Measurements from ENCODE around the gene ST7. TPM values are rescaled to one million over a fixed set of nuclear protein-coding genes. Genes with fewer than 3 reads are reported as not detected.

ST7 gene
- total RNA-seq, 2 experiments from 2014 or later, result 8.4 to 10.2 TPM

DNA sequence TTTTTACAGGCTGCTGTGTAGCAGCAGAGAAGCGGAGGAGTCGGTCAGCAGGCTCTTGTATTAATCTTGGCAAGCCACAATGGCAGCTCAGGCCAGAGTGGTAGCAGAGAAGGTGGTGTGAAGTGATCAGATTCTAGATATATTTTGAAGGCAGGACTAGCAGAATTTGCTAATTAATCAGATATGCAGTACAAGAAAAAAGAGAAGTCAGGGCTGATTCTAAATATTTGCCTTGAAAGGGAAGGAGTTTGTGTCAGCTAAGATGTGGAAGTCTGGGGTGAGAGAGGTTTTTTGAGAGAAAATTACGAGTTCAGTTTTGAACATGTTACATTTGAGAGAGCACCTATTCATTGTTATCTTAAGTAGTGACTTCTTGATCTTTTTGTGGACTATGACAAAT, 193.2 kb downstream of the ST7 start:
- no peaks in the 10 kb centered on the region for H3K36me3 Mint-ChIP-seq
- no peaks in the 10 kb centered on the region for H3K9me3 Mint-ChIP-seq
- H3K4me3 Mint-ChIP-seq, result no peak overlapping the region
- no peak overlapping the region for H3K27ac Mint-ChIP-seq
- H3K4me1 Mint-ChIP-seq, result peaks cover 4% of the 10 kb centered on the region
- no peaks in the 10 kb centered on the region for H3K27me3 Mint-ChIP-seq
- DNase-seq, result no peak

DNA sequence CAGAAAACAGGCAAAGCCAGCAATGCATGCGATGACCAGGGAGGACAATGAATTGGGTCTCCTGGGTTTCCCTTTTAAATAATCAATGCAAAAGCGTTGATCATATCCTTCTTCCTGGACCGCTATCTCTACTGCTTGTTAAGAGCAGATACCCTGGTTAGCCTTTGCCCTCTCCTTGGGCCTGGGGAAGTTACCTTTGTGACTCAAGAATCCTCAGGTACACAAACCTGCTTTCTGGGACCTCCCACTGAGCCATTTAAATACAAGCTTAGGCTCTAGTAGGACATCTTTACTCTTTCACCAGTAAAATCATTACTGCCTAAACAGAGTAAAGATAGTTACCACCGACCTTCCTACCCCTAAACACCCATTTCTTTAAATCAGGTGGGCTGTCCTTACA, 195.7 kb downstream of the ST7 start:
- no peaks in the 10 kb centered on the region for H3K27me3 Mint-ChIP-seq
- H3K4me3 Mint-ChIP-seq, result no peak overlapping the region
- no peak overlapping the region for H3K27ac Mint-ChIP-seq
- no peaks in the 10 kb centered on the region for H3K4me1 Mint-ChIP-seq
- no peaks in the 10 kb centered on the region for H3K36me3 Mint-ChIP-seq
- no peak for DNase-seq
- H3K9me3 Mint-ChIP-seq, result no peaks in the 10 kb centered on the region

DNA sequence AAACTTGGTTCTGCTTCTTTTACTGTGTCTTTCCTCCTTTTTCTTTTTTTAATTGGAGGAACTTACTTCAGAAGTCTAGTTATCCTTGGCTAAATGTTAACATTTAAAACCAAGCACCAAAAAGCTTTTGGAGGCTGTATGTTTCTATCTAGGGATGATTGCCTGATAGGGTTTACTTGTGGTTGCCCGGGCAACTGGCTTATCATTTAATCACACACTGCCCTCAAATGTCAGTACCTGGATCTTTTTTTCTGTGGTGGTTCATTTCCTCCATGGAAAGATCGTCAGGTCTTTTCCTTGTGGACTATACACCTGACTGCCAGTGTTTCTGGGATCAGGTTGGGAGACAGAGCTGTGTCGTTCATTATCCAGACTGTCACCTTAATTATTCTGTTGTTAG, 196.4 kb downstream of the ST7 start:
- Mint-ChIP-seq H3K4me1 (no peaks in the 10 kb centered on the region), H3K27me3 (no peaks in the 10 kb centered on the region), H3K4me3 (no peak overlapping the region), H3K36me3 (no peaks in the 10 kb centered on the region), H3K9me3 (no peaks in the 10 kb centered on the region), H3K27ac (no peak overlapping the region)
- DNase-seq, result no peak

DNA sequence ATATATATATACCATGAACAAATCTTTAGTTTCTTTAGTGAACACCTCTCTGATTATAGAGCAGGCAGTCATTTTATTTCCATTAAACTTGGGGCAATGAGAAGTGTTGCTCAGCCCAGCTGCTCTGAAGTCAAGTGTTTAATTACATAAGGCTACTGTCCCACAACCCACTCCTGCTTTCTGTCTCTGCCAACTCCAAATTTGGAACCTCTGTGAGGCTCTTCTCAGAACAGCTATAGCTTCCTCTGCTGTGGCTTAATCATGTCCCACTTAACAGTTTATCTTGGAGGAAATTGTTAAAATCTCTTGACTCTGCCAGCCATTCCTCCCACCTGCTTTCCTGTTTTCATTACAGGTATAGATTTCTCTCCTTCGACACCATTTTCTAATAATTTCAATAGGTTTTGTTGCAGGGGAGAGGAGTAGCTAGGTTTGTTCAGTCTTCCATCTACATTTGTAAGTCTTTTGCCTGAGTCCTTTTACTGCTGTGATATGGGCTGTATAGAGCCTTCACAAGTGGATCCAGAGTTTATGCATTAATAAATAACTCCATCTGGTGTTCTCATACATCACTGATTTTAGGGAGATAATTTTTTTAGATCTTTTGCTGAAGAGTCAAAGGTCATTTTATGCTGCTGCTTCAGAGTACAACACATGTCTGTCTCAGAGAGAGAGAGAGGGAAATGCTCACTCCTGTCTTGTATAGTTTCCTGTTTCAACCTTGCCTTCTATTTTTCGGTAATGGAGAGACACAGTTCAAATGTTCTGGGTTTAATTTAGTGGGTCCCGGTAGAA, 199.1 kb downstream of the ST7 start:
- Mint-ChIP-seq H3K4me1 (no peaks in the 10 kb centered on the region), H3K4me3 (no peak overlapping the region), H3K36me3 (no peaks in the 10 kb centered on the region), H3K9me3 (no peaks in the 10 kb centered on the region), H3K27ac (no peak overlapping the region), H3K27me3 (no peaks in the 10 kb centered on the region)
- no peak for DNase-seq

DNA sequence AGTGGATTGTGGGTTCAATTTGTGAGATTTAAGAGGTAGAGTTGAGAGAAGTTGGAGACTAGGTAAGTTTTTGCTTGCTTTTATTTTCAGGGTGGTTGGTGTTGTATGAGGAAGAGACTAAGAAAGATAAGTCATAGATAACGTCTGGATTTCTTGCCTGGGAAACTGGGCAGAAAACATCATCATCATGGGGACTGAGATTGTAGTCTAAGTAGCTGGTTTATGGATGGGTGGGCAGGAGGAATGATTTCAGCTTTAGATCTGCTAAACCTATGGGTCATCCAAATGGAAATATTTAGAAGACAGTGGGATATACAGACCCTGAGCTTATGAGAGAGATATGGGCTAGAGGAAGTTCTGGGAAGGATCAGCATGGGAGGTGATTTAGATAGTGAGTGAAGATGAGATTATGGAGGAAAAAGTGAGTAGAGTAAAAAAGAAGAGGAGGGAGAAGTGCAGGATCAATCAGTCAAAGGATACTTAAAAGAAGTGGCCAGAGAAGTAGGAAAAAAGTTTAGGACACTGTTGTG, 199.8 kb downstream of the ST7 start:
- H3K4me1 Mint-ChIP-seq, result no peaks in the 10 kb centered on the region
- H3K27ac Mint-ChIP-seq, result no peak overlapping the region
- no peak overlapping the region for H3K4me3 Mint-ChIP-seq
- DNase-seq, result no peak
- no peaks in the 10 kb centered on the region for H3K36me3 Mint-ChIP-seq
- no peaks in the 10 kb centered on the region for H3K9me3 Mint-ChIP-seq
- no peaks in the 10 kb centered on the region for H3K27me3 Mint-ChIP-seq

DNA sequence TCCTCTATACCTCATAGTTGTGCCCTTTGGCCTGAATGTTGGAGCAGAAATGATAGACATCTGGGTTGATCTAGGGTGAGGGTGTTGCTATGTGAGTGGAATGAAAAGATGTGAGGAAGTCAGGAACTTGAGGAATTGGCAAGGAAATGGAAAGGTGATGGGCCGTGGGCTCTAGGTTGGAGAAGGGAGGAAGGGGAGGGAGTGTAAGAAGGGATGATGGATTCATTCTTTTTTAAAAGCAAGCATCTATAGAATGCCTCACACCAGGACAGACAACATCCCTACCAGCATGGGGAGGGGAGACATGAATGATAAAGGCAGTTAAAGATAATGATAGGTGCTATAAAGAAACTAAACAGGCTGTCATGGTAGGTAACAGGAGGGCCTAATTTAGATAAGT, 201.4 kb downstream of the ST7 start:
- Mint-ChIP-seq H3K27ac (no peak overlapping the region), H3K36me3 (no peaks in the 10 kb centered on the region), H3K27me3 (no peaks in the 10 kb centered on the region), H3K9me3 (no peaks in the 10 kb centered on the region), H3K4me3 (no peak overlapping the region), H3K4me1 (peaks cover 3% of the 10 kb centered on the region)
- DNase-seq, result no peak

DNA sequence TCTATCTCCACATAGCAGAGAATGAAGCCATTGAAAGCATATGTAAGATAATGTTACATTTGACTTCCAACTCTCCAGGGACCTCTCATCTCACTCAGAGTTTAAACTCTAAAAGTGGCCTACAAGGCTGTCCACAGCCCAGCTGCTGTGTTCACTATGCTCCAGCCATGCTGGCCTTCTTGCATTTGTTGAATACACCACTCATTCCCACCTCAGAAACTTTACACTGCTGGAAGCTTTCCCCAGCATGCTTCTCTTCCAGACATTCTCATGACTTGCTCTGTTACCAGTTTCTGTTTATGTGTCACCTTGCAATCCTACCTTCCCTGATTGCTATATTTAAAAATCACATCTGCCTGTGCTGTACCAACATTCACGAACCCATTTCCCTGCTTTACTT, 202.4 kb downstream of the ST7 start:
- peaks cover 3% of the 10 kb centered on the region for H3K4me1 Mint-ChIP-seq
- H3K27me3 Mint-ChIP-seq, result no peaks in the 10 kb centered on the region
- no peak overlapping the region for H3K27ac Mint-ChIP-seq
- no peaks in the 10 kb centered on the region for H3K36me3 Mint-ChIP-seq
- no peaks in the 10 kb centered on the region for H3K9me3 Mint-ChIP-seq
- H3K4me3 Mint-ChIP-seq, result no peak overlapping the region
- no peak for DNase-seq

DNA sequence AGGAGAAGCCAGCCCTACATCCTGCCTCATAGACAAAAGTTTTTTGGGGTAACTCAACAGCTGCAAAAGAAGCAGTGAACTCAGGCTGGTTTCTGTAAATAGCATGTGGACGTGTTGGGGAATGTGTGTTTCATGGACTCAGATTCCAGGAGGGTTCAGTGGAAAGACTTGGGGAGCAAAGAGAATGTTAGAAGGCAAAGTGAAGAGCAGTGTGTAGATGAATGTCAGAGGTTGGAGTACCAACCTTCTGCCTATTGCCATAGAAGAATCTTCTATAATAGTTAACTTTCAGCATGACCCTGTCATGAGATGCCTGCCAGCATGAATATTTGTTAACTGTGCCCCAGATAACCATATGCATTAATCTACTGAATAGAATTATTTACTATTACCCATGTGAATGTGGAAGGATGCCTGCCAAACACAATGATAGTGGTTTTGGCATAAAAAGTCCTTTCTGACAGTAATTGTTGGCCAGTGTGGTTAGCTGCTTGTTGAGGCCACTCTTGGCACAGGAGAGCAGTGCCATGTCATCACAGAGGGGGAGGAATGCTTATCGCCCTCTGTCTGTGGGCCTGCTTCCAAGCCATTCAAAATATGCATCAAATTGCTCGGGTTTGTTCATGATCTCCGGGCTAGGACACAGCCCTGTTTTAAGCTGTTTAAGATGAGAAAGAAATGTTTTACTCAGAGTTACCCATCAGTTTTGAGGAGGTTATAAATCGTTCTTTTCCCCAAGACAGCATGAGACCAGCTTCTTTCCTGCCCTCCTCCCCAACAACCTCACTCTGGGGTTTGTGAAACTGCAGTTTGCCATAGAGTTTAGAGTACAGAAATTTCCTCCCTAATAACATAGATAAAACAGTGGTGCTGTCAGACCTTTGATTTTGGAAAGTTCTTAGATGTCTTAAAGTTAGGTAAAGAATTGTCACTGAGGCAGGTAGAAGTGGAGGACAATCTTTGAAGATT, 204.2 kb downstream of the ST7 start:
- H3K27me3 Mint-ChIP-seq, result no peaks in the 10 kb centered on the region
- no peak overlapping the region for H3K4me3 Mint-ChIP-seq
- H3K36me3 Mint-ChIP-seq, result no peaks in the 10 kb centered on the region
- no peak overlapping the region for H3K27ac Mint-ChIP-seq
- no peak for DNase-seq
- peaks cover 3% of the 10 kb centered on the region for H3K4me1 Mint-ChIP-seq
- H3K9me3 Mint-ChIP-seq, result no peaks in the 10 kb centered on the region

DNA sequence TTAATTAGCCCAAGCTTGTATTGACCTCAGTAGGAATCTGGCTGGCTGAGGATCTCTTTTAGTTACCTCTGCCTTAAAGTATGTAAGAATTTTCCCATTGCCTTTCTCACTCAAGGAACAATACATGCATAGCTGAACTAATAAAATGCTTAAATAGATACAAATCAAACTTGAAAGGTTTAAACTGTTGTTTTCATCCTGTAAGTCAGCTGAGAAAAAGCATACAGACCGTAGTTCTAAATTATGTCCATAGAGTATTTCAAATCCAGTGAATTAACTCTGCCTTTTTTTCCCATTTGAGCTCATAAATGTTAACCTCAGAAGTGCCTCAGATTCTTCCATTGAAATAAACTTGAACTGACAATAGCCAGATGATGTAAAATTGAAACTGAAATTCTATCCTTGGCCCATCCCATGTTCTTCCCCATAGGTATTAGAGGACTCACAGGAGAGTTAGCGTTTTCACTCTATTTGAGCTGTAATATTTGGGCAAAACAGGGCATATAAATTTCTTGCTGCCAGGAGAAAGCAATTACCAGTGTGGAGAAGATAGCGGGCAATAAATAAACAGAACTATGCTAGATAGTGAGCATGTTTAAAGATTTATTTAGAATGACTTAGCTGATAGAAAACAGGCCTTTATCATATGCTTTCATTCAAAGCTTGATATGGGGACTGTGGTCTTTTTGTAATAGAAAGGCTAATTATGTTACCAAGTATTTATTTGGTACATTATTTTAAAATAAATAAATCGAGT, 205.8 kb downstream of the ST7 start:
- H3K4me1 Mint-ChIP-seq, result peaks cover 3% of the 10 kb centered on the region
- H3K36me3 Mint-ChIP-seq, result no peaks in the 10 kb centered on the region
- H3K27ac Mint-ChIP-seq, result no peak overlapping the region
- no peak for DNase-seq
- H3K4me3 Mint-ChIP-seq, result no peak overlapping the region
- H3K9me3 Mint-ChIP-seq, result no peaks in the 10 kb centered on the region
- H3K27me3 Mint-ChIP-seq, result no peaks in the 10 kb centered on the region

DNA sequence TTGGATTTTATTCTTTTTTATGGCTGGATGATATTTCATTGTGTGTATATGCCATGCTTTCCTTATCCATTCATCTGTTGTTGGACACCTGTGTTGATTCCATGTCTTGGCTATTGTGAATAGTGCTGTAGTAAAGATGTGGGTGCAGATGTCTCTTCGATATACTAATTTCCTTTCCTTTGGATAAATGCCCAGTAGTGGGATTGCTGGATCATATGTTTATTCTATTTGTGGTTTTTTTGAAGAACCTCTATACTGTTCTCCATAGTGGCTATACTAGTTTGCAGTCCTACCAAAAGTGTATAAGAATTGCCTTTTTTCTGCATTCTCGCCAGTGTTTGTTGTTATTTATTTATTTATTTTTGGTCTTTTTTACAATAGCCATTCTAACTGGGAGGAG, 209.8 kb downstream of the ST7 start:
- no peak overlapping the region for H3K4me3 Mint-ChIP-seq
- H3K27ac Mint-ChIP-seq, result no peak overlapping the region
- H3K27me3 Mint-ChIP-seq, result no peaks in the 10 kb centered on the region

DNA sequence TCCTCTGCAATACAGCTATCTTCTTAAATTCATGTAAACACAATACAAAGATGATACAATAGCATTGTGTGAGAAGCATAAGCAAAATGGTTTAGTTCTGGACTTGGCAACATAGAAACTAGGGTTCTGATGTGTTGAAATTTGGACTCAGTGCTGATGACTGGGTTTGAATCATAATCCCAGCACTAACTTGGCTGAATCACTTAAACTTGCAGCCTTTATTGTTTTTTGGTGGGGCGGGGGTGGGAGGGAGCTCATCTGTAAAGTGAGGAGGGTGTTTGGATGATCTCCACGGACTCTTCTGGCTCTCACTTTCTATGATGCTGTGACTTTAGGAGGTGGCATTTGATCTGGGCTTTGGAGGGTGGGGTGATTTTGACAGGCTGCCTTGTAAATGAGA, 211.3 kb downstream of the ST7 start:
- Mint-ChIP-seq H3K27me3 (no peaks in the 10 kb centered on the region), H3K36me3 (no peaks in the 10 kb centered on the region), H3K4me3 (no peak overlapping the region), H3K4me1 (no peaks in the 10 kb centered on the region), H3K27ac (no peak overlapping the region), H3K9me3 (no peaks in the 10 kb centered on the region)
- no peak for DNase-seq

More for the DNA sequence above, 209.8 kb downstream of the ST7 start:
- Mint-ChIP-seq H3K36me3 (no peaks in the 10 kb centered on the region), H3K9me3 (no peaks in the 10 kb centered on the region), H3K4me1 (peaks cover 3% of the 10 kb centered on the region)
- DNase-seq, result no peak

DNA sequence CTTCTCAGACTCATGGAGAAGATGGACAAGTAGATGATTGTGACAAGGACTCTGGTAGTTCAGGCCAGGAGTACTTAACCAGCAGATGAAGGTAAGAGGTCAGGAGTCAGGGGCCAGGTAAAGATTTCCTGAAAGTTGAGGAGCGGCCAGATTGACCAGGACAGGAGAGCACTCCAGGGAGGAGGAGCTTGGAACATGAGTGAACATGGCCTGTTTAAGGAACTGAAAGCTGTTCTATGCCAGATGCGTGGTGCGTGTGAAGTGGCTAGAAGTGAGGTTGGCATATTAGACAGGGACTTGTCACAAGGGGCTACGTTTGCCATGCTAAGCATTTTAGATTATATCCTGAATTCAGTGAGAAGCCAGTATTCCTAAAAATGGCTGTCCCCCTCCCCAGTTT, 212.4 kb downstream of the ST7 start:
- Mint-ChIP-seq H3K4me3 (no peak overlapping the region), H3K27ac (no peak overlapping the region), H3K9me3 (no peaks in the 10 kb centered on the region), H3K36me3 (no peaks in the 10 kb centered on the region), H3K27me3 (no peaks in the 10 kb centered on the region), H3K4me1 (no peaks in the 10 kb centered on the region)
- DNase-seq, result no peak

DNA sequence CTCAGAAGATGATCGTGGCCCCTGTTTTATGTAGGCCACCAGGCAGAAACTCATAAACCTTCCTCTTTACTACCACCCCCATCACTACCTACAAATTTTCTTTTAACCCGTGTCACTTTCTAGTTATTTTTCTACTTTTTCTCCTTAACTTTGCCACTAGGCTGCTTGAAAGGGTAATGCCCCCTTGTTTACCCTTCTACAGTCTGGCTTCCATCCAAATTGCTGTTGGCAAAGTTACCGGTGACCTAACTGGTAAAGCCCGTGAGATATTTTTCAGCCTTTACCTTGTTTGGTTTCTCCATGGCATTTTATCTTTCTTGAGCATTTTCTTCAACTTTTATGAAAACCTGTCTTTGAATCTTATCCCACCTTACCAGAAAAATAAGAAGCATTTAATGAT, 216.6 kb downstream of the ST7 start:
- no peaks in the 10 kb centered on the region for H3K27me3 Mint-ChIP-seq
- no peaks in the 10 kb centered on the region for H3K36me3 Mint-ChIP-seq
- no peaks in the 10 kb centered on the region for H3K4me1 Mint-ChIP-seq
- H3K4me3 Mint-ChIP-seq, result no peak overlapping the region
- DNase-seq, result no peak
- no peaks in the 10 kb centered on the region for H3K9me3 Mint-ChIP-seq
- no peak overlapping the region for H3K27ac Mint-ChIP-seq

DNA sequence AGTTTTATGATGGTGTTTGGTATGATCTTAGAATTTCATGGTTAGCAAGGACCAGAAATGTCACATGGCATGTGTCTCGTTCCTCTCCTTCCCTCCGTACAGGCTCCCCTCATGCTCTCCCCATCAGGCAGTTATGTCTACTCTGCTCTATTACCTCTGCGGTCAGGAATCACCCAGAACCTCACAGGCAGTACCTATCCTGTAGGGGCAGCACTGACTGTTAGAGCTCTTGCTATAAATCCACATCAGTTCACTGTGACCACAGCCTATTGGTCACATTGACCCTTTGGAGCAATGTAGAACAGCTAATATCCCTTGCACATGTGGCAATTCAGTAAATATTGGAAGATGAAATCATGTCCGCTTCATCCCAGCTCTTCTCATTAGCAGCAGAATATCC, 217.8 kb downstream of the ST7 start:
- no peaks in the 10 kb centered on the region for H3K27me3 Mint-ChIP-seq
- no peaks in the 10 kb centered on the region for H3K36me3 Mint-ChIP-seq
- H3K4me3 Mint-ChIP-seq, result no peak overlapping the region
- no peak overlapping the region for H3K27ac Mint-ChIP-seq
- no peak for DNase-seq
- H3K9me3 Mint-ChIP-seq, result no peaks in the 10 kb centered on the region
- H3K4me1 Mint-ChIP-seq, result no peaks in the 10 kb centered on the region

DNA sequence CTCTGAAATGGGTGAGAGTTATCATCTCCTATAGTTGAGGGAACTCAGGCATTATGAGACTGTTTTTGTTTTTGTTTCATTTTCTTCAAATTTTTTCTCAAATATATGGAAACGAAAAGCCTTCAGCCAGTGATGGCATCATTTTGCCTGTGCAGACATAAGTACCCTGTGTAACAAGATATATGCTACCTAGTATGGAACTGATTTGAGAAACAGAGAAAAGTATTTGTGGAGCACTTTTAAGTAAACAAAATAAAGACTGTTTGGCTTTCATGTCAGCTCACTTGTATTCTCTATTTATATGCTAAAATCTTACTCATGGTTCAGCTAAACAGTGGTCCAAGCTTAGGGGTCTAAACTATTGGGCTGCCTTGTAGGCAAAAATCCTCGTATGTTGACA, 219.0 kb downstream of the ST7 start:
- Mint-ChIP-seq H3K4me3 (no peak overlapping the region), H3K36me3 (peaks cover 2% of the 10 kb centered on the region), H3K4me1 (no peaks in the 10 kb centered on the region), H3K27me3 (no peaks in the 10 kb centered on the region), H3K9me3 (no peaks in the 10 kb centered on the region), H3K27ac (no peak overlapping the region)
- DNase-seq, result no peak
